ENCODE measurements around the gene AFF1. TPM values are rescaled to one million over a fixed set of nuclear protein-coding genes. Genes with fewer than 3 reads are reported as not detected.
A peak's percentile ranks its signal among the peaks of the same experiment; 100 is the strongest.

The AFF1 gene
- total and polyA plus RNA-seq, 2 of the 4 experiments (the other 2 are of a cell fraction) = 7.0 to 9.6 TPM

DNA sequence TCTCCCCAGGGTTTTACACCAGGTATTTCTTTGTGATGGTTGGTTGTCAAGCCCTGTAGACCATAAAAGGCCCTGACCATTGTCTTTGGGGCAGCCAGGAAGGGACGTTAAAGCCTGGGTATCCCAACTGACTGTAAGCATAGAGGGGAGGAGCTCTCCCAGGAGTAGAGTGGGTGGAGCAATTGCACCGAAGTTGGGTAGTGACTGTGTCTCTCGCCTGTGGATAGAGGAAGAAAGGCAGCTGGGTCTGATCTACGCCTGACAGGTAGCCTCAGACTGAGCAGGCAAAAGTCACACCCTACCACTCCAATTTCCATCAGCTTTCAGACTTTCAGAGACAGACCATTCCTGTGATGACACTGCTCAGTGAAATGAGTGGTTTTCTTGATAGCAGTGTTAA, 162.3 kb downstream of the AFF1 start:
- no peak for TF ChIP-seq RAD21 (IDR thresholded peaks at IDR 0.05; ENCODE audit: low read length)
- peaks cover 12% of the 10 kb centered on the region; the same call in 1 of the 2 replicates for H4K20me1 ChIP-seq (ENCODE audit: insufficient read depth, low read length)
- intact Hi-C loops (cut with micrococcal nuclease) (no loop called here), dilution Hi-C loops (cut with HindIII; ENCODE audit: low sequenced_read_pairs, unreplicated experiment) (no loop called here), in situ Hi-C loops (cut with MboI; ENCODE audit: low sequenced_read_pairs) (no loop called here)
- H3K4me3 ChIP-seq (ENCODE audit: insufficient read depth, low read depth, low read length) = no peak overlapping the region
- no peak overlapping the region for H3K4me2 ChIP-seq (ENCODE audit: low read depth, low read length)
- no CpG with 5 or more reads among the region's 4 CpGs for WGBS, 2 experiments (ENCODE audit: extremely low coverage in 2 of 2, insufficient read length in 1 of 2)
- H2BK20ac ChIP-seq (ENCODE audit: low read depth, low read length) = no peak overlapping the region
- H3K27me3 ChIP-seq (ENCODE audit: control insufficient read depth, insufficient read depth, low read length) = no peaks in the 10 kb centered on the region
- no peak overlapping the region for H4K91ac ChIP-seq (ENCODE audit: insufficient read depth, low read depth, low read length)
- H3K27ac ChIP-seq (ENCODE audit: insufficient read depth, low read length) = no peak overlapping the region
- no peak overlapping the region for H2BK15ac ChIP-seq (ENCODE audit: low read depth, low read length)
- no peak overlapping the region for H3K56ac ChIP-seq (ENCODE audit: extremely low read depth, insufficient read depth, low read length)
- H3K36me3 ChIP-seq (ENCODE audit: control insufficient read depth, insufficient read depth, low read length) = no peaks in the 10 kb centered on the region; the same call in 1 of the 2 replicates
- no peak overlapping the region for H2AFZ ChIP-seq (replicated peaks; ENCODE audit: low read length, poor library complexity)
- no peaks in the 10 kb centered on the region for H3K9me3 ChIP-seq (ENCODE audit: control insufficient read depth, insufficient read depth, low read length)
- DNase-seq = no peak
- H3K4ac ChIP-seq (ENCODE audit: low read depth, low read length) = no peak overlapping the region
- H2BK120ac ChIP-seq (ENCODE audit: low read depth, low read length) = no peak overlapping the region
- peaks cover 2% of the 10 kb centered on the region; the same call in 1 of the 2 replicates for H3K4me1 ChIP-seq (ENCODE audit: control insufficient read depth, insufficient read depth, low read length)
- no peak overlapping the region for H3K9ac ChIP-seq (ENCODE audit: low read depth, low read length)
- H3K79me1 ChIP-seq (ENCODE audit: low read depth in 1 of 2, low read length in 2 of 2) = peaks cover 4 to 11% of the 10 kb centered on the region in 2 experiments; a peak in 2 of 4 replicates
- H2BK5ac ChIP-seq (ENCODE audit: low read depth, low read length, poor library complexity, severe bottlenecking) = no peak overlapping the region
- H3K18ac ChIP-seq (ENCODE audit: low read depth, low read length) = no peak overlapping the region
- 0 out of 2 replicates have a peak, but pooled peaks cover 5% of the 10 kb centered on the region for H3K9me1 ChIP-seq (ENCODE audit: insufficient read depth, low read length)
- no peak for ATAC-seq (ENCODE audit: low read depth)
- no peak overlapping the region for H4K8ac ChIP-seq (ENCODE audit: low read depth in 2 of 2, low read length in 2 of 2)
- no peak overlapping the region for H3K14ac ChIP-seq (replicated peaks; ENCODE audit: low read depth, low read length)
- BruUV-seq (replicated peaks) = no TSS peak
- no peak overlapping the region for H2AK5ac ChIP-seq (ENCODE audit: low read depth, low read length)
- POLR2A ChIA-PET (ENCODE audit: unreplicated experiment) = no interaction called here
- H3K23ac ChIP-seq (ENCODE audit: low read depth, low read length) = no peak overlapping the region
- peak overlapping the region; percentile 16 for H2AK9ac ChIP-seq (replicated peaks; ENCODE audit: low read depth, low read length, poor library complexity)
- H4K5ac ChIP-seq (ENCODE audit: low read depth, low read length) = no peak overlapping the region
- CTCF ChIA-PET = no interaction called here

Data from IMR-90 (cell line).